CD4-positive, alpha-beta T cell treated with Interleukin-6 at 100 ng/mL for 8 hours (primary cell): ENCODE measurements around the gene ACAT1.
"Not testable (repeated sequence)": the region's sequence is repeated elsewhere in the genome, so short reads cannot be mapped to it uniquely, and the experiment has no call there.

Source experiments
- DNase-seq: peaks from one replicate; pipeline ENCODE4 v3.0.0-alpha.2; 2020; ENCODE audit warnings: mixed read lengths, low spot score

Gene ACAT1

DNA sequence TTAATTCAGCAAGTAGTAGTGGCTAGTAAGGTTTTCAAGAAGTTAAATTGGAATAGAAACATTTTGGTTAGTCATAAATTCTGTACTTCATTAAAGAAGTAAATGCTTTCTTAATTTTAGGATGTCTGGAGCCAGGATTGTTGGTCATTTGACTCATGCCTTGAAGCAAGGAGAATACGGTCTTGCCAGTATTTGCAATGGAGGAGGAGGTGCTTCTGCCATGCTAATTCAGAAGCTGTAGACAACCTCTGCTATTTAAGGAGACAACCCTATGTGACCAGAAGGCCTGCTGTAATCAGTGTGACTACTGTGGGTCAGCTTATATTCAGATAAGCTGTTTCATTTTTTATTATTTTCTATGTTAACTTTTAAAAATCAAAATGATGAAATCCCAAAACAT lies 25.8 kb downstream of the ACAT1 start:
- DNase-seq = no peak

DNA sequence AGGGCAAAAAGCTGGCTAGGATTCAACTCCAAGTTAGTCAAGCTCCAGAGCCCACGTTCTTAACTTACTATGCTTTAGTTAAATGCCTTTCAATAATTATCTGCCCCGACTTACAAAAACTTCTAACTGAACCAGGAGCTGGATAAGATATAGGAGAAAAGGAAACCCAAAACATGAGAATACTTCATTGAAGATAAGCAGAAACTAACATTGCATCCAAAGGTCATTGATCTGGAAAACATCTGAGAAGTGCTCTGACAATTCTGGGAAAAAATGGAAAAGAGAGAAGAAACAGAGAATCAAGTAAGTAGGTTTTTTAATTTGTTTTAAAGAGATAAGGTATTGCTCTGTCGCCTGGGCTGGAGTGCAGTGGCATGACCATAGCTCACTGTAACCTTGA lies 27.2 kb downstream of the ACAT1 start:
- DNase-seq = no peak

DNA sequence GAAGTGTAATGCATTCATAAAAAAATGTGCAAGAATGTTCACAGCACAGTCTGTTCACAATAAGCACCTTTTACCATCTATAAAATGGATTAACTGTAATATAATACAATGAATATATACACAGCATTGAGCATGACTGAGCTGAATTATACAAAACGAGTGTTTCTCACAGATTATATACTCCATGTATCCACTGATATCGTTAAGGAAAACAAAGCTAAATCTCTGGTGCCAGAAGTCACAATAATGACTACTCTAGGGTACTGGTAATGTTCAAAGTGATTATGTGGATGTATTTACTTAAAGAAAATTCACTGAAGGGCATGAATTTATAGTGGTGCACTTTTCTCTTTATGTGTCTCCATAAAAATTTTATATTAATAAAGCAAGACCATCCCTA lies 33.2 kb downstream of the ACAT1 start:
- DNase-seq = no peak

DNA sequence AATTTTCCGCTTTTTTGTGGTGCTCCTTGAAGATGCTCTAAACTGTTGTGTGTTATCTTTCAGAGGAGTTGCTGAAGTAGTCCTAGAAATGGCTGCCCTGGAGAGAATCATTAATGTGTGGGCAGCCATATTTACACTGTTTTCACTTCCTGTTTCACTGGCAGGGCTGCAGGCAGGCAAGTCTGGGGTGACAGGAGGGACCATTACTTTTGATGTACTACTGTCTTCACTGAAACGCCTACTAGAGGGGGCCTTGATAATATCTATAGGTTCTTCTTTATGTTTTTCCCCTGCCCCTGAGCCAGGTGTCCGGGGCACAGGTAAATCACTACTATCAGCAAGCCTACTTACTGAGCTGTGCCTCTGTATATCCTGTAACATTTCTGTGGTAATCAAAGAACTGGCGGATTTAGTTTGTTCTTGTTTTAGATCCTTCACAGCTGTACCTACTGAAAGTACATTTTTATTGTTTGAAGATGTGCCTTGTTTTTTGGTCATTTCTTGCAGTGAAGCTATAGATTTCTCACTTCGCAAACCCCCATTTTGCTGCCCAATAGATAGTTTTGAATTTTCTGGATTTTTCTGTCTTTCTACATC lies 39.7 kb downstream of the ACAT1 start:
- DNase-seq = no peak

DNA sequence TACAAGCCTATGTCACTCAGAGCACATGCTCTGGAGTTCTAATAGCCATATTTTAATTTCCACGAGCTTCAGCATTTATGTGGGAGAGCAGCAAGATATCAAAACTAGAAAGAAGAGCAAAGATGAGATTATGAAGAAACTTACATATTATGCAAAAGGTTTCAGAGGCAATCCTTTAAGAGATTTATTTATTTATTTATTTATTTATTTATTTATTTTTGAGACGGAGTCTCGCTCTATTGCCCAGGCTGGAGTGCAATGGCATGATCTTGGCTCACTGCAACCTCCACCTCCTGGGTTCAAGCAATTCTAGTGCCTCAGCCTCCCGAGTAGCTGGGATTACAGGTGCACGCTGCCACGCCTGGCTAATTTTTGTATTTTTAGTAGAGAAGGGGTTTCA lies 41.5 kb downstream of the ACAT1 start:
- DNase-seq = not testable (repeated sequence)

DNA sequence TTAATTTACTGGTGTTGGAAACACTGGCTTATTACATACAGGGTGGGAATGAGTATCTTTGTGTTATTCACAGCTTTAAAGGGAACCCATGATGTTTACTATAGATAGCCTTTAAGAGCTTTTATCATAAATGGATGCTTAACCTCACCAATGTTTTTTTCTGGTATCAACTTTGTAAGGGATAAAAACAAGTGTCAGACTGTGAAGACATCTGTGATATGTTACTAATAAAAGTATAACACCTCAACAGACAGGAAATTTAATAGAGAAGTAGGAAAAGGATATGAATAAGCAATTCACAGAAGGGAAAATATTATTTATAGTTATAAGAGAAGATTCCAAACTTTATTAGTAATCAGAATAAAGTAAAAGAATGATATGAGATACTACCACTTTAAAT lies 46.3 kb downstream of the ACAT1 start:
- no peak for DNase-seq

DNA sequence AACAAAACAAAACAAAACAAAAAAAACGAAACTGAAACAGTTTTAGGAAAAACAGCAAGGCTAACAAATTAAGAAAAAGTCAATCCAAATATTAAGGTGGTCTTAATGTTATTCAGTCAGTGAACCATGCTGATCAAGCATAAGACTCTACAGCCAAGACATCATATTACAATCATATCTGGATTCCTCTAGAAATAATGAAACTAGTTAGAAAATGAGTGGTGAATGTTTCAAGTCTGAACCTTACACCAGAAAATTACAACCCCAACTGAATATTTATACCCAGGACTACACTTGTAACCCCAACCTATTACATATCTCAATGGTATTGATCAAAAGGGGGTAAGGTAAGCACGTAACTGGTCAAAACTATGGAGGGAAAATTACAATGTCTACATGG lies 48.8 kb downstream of the ACAT1 start:
- no peak for DNase-seq

DNA sequence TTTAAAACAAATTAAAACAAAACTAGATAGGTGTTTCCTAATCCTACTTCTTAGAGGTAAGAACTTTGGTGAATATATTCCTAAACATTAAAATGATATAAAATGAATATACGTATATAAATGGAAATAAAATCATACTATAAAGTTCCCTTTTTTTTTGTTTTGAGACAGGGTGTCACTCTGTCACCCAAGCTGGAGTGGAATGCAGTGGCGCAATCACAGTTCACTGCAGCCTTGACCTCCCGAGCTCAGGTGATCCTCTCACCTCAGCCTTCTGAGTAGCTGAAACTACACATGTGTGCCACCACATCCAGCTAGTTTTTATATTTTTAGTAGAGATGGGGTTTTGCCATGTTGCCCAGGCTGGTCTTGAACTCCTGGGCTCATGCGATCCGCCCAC lies 56.2 kb downstream of the ACAT1 start:
- no peak for DNase-seq

DNA sequence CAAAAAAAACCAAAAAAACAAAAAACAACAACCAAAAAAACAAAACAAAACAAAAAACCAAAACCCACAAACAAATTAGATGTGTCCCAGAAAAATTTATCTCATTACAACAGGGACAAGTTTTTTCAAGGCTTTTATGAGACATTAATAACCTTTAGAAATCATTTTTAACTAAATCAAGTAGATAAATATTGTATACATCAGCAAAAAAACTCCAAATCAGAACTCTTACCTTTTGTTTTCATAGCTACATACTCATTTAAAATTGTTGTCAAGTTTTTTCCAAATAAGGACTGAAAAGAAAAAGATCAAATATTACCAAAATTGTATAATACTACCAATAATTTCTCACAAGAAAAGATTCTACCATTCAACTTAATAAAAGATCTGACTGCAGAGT lies 72.4 kb downstream of the ACAT1 start:
- no peak for DNase-seq

DNA sequence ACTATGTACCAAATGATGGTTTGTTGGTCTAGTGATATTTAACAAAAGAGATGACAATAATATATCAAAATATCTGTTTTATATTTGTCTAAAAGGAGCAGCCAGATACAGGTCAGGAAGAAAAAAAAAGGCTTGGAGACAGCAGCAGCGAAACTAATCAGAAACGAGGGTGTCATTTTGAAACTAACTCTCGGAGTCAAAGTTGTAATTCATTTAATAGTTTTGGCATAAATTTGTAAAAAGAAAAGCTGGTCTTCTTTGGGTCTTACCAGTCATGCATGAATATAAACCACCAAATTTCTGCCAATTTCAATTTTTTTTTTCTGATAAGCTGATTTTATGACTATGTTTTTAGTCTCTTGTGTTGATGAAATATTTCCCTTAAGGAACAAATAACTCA lies 75.5 kb downstream of the ACAT1 start:
- no peak for DNase-seq
